ENCODE data around the gene MYADM.

GRCh38 chr19:53824134-53824611 is 43.5 kb upstream of the MYADM start, which contains the start of gene NLRP12:
- TF ChIP-seq CTCF (IDR thresholded peaks at IDR 0.05; ENCODE audit: low read depth, low read length, poor library complexity, severe bottlenecking) (no peak), EZH2phosphoT487 (IDR thresholded peaks at IDR 0.05; ENCODE audit: borderline replicate concordance, low read length) (no peak)
